ENCODE data around the gene GMDS.

The GMDS gene

DNA sequence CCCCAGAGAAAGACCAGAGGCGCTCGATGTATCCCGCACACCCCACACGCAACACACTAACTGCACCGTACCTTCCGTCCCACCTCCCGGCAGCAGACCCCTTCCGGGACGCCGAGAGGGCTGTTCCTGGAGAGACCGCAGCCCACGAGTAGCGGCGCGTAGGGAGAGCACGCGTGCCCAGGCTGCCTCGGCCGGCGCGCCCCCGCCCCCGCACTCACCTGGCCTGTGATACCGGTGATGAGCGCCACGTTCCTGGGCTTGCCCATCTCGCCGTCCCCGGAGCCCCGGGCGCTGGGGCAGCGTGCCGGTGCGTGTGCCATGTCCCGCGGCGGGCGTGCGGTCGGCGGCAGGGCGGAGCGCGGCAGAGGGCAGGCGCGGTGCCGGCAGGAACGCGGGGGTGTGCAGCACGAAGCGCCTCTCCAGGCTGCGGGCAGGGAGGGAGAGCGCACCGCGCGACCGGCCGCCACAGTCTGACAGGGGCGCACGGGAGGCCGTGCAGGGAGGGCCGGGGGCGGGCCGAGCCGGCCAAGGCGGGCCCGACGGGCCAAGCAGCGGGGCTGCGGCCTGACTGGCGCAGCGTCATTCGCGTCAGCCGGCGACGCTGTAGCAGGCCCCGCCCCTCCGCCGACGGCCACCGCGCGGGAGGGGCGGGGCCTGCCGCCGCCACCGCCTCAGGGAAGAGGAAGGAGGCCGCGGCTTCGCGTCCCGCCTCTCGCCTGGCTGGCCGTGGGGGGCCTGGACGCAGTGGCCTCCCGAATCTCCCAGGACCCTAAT is at the start of gene GMDS:
GMDS (minus strand) TSS at position 503 of the 774 bp plus-strand sequence.
- peak; percentile 85 to 88 for DNase-seq

DNA sequence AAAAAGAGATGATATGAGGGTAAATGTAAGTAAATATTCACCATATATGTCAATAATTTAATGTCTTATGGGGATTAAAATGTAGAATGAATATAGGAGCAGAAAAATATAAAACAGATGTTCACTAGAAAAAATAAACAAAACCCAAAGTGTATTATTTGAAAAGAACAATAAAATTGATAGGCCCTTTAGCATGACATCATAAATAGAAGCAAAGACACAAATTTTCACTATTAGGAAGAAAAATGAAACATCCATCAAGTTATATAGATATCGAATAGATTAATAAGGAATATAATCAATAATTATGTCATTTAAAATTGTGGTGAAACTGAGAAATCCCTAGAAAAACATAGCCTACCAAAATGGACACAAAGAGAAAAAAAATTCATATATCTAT is 40.1 kb upstream of the GMDS start:
- DNase-seq = no peak

DNA sequence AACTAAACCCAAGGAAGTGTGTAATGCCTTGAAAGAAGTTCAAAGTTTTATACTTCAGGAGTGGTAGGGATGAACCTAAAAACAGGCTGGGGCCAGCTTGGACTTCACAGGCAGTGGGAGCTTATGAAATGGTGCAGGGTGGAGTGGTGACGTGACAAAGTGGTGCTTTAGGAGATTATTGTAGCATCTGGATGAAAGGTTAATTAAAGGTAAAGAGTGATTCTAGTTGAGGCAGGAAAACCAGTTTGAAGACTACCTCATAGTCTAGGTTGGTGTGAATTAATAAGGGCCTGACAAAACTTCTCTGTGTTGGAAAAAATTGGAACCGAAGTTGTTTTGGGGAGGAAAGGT is 30.5 kb upstream of the GMDS start:
- no peak for DNase-seq

DNA sequence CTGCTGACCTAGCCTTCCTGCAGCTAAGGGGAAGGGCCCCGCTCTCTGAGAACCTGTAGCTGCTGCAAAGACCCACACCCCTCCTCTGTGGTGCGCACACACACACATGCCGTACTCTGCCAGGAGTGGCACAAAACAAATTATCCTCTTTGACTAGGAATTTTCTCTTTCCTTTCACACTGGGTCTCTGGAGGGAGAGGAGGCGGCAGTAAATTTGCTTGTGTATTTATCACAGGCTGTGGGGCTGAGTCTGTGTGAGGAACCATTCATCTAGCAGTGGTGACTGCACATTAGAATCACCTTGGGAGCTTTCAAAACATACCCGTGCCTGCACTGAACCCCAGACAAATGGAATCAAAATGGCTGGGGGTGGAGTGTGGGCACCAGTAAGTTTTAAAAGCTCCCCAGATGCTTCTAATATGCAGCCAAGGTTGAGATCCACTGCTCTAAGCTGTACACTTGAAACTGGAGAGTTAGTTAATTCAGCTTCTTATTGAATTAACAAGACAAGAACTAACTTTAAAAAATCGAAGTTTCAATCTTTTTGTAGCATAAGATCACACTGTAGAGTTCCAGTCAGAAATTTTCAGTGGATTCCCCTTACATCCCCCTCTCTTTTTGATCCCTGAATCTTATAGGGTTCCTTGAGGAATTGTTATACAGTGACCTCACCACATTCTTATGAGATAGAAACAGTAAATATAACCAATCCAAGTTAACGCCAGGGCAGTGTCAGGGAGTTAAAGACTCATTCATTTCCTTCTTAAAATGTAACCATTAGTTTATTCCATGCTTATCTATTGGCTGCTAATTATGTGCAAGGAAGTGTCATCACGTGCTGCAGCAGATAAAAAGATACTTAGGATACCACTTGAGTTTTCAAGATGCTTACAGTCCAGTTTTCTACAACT is 29.8 kb upstream of the GMDS start:
- no peak for DNase-seq

DNA sequence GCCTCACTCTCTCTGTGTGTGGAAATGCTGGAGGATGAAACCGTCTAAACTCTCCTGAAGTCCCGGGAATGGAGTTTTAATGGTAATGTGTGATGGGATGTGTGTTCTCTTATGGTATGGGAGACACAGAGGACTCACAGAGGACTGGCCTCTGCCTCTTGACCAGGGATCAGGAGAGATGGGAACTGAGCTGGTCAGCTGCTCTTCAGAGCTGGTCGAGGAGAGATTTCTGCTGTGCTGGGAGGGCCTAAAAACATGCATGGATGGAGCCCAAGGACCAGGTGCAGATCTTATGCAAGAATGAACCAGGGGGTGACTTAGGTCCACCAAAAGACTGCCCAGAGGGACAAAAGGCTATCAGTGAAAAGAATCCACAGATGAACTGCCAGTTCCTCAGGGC is 27.3 kb upstream of the GMDS start:
- no peak for DNase-seq

DNA sequence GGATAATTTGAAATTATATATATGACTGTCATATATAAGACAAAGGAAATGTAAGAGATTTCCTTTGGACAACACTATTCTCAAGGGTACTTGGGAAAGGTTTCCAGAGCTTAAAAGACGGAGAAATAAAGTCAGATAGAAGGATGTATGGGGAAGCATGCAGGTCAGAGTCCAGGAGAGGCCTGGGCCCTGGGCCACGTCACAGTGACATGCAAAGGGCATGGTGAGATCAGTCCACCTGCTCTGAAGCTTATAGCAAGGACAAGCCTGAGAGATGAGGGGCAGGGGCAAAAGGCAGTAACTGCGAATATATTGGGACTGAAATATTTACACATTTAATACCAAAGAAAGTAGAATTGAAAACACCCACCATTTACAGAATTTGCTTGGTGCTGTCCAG is 24.6 kb upstream of the GMDS start:
- no peak for DNase-seq

DNA sequence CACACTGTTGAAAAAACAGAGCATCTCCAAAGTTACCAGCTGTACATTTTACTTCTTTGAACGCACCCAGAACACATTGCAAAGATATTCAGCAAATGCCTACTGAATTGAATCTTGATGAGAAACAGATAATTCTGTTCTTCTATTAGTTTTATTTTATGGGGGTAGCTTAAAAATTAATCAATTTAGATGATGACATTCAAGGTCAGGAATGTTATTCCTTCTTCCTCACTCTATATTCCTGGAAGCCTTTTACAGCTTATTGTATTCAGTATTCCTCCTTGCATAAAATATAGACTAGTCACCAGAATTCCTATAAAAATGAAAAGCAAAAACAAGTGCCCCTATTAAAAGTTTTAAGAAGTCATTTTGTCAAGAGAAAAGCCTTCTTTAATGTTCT is 21.4 kb upstream of the GMDS start:
- DNase-seq = no peak

DNA sequence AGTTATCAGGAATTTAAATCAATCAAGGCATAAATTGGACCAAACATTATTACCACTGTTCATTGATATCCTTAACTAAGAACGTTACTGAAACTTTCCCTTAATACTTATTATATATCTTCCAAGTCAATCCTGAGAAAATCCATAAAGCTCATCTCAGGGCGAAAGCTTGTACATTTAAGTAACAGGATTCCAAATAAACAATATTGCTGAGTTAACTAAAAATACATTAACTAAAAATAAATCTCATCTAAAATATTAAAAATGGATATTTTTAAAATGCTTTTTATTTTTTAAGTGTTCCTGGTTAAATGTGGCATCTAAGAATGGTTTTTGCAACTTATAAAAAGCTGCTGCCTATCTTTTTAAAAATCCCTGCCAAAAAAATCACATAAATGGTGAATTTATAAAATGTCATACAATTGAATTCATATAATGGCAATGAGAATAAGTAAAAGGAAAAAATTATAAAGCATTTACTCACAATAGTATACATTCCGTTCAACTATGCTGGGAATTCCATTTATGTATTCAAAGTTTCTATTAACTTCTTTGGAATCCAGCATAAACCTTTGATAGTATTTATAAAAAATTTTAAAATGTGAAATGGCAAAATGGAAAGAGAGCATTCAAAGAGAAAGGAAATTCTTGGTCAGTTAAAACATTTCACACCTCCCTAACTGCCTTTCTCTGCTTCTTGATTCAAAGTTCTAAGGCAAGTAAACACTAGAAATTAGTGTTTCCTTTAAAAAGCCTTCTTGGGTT is 20.8 kb upstream of the GMDS start:
- no peak for DNase-seq

DNA sequence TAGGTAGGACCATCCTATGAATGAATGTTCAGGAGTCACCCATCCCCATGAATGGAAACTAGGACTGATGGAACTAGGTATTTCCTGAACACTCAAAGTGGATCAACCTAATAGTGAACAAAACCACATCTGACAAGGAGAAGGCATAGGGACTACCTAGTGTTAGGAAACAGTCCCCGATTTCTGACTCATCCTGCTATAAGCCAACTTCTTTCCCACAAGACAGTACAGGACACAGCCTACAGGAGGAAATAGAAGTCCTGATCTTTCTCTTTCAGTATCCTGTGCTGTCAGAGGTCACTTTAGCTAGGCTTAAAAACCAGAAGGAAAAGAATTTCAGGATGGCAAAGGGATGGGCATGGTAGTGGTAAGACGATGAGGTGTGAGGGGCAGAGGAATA is 19.5 kb upstream of the GMDS start:
- DNase-seq = no peak

DNA sequence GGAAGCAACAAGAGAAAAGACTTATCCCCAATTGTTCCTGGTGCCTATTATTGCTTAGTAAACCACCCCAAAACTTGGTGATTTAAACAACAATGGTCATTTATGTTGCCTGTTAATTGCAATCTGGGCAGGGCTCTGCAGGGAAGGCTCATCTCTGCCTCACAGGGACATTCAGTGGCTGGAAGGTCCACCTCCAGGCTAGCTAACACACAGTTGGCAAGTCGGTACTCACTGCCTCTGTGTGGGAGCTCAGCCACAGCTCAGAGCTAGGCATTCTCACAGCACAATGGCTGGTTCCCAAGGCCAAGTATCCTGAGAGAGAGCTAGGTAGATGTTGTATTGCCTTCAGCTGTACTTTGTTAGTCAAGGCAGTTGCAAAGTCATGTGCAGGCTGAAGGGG is 18.5 kb upstream of the GMDS start:
- DNase-seq = no peak

DNA sequence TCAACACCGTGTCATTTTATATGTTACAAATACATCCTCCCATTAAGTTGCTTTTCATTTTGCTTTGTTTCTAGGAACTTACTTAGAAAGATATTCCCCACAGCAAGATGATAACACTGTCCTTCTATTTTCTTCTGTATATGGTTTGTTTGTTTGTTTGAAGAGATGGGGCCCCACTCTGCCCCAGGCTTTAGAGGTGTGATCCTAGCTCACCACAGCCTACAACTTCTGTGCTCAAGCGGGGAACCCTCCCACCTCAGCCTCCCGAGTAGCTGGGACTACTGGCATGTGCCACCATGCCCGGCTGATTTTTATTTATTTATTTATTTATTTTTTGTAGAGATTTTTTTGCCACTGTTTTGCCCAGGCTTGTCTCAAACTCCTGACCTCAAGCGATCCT is 14.2 kb upstream of the GMDS start:
- no peak for DNase-seq

DNA sequence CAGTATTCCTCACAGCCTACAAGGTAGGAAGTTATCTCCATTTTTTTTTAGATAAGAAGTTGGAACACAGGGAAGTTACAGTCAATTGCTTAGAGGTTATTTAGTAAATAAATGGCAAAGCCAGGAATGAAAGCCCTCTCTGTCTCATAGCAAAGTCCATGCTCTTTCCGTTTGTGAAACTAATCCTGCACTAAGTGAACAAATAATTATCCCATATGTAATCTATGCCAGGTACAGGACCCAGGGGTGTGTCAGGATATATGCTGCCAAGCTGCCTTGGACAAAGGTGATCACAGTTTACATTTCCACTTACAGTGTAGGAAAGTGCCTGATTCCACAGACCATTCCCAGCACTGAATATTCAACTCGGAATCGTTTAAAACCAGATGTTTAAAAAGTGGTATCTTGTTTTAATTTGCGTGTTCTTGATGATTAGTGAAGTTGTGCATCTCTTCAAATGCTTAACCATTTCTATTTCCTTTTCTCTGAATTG is 13.6 kb upstream of the GMDS start:
- DNase-seq = no peak

DNA sequence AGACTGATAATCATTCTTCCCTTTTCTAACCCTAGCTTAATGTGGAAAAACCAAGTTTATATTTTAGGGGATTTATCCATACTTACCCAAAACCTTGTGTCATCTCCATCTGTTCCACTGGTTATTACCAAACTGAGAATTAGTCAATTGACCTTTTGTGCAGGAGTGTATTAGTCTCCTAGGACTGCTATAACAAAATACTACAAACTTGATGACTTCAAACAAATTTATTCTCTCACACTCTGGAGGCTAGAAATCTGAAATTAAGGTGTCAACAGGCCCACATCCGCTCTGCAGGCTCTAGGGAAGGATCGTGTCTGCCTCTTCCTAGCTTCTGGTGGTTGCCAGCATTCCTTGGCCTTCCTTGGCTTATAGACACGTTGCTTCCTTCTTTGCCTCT is 12.7 kb upstream of the GMDS start:
- DNase-seq = no peak

DNA sequence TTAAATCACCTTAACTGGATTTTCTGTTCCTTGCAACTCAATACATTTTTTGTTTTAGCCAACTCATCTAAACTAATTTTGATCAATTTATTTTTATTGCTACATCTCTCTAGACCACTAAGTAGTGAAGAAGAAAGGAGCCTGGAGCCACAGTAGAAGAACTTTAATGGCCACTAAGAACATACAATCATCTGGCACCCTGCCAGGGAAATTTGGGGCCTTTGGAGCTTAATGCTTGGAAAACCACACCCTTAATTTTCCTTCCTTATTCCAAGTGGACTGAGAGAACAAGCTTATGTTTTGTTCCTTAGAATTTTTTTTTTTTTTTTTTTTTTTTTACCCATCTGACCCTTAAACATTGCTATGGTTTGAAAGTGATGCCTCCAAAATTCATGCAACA is 12.0 kb upstream of the GMDS start:
- no peak for DNase-seq

DNA sequence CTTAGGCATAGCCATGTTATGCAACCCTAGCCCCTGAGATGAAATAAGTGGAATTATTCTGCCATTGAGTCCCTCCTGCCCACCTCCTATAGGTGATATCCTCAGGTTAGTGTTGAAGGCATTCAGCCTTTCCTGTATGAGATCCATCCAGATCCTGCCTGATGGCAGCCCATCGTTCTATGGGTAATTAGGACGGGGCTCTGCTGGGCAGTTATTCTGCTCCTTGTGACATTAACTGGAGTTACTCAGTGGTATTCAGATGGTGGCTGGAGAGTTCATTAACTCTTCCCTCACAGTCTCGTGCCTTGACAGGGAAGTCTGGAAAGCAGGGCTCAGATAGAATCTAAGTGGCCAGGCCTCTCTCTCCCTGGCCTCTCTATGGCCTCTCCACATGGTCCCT is 9.3 kb upstream of the GMDS start:
- DNase-seq = no peak

DNA sequence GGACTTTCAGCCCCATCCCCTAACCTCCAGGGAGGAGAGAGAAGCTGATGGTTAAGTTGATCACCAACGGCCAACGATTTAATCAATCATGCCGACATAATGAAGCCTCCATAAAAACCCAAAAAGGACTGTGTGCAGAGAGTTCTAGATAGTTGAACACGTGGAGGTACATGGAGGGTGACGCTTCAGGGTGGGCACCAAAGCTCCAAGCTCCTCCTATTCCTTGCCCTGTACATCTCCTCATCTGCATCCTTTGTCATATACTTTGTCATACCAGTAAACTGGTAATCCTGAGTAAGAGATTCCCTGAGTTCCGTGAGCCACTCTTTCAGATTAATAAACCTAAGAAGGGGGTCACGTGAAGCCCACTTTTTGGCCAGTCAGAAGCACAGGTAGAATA is 3.7 kb upstream of the GMDS start:
- no peak for DNase-seq

DNA sequence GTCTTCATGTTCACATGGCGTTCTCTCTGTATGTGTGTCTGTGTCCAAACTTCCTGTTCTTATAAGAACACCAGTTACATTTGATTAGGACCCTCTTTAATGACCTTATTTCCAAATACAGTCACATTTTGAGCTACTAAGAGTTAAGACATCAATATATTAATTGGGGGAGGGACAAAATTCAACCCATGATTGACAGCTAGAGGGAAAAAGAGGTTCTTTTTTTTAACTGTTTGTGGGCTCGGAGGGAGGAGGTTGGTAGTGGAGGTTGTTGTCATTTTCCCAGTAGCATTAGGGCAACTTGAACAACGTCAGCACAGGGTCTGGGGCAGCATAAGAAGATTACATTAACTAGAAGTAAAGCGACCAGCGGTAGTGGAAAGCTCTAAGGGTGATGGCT is 2.3 kb upstream of the GMDS start:
- no peak for DNase-seq

DNA sequence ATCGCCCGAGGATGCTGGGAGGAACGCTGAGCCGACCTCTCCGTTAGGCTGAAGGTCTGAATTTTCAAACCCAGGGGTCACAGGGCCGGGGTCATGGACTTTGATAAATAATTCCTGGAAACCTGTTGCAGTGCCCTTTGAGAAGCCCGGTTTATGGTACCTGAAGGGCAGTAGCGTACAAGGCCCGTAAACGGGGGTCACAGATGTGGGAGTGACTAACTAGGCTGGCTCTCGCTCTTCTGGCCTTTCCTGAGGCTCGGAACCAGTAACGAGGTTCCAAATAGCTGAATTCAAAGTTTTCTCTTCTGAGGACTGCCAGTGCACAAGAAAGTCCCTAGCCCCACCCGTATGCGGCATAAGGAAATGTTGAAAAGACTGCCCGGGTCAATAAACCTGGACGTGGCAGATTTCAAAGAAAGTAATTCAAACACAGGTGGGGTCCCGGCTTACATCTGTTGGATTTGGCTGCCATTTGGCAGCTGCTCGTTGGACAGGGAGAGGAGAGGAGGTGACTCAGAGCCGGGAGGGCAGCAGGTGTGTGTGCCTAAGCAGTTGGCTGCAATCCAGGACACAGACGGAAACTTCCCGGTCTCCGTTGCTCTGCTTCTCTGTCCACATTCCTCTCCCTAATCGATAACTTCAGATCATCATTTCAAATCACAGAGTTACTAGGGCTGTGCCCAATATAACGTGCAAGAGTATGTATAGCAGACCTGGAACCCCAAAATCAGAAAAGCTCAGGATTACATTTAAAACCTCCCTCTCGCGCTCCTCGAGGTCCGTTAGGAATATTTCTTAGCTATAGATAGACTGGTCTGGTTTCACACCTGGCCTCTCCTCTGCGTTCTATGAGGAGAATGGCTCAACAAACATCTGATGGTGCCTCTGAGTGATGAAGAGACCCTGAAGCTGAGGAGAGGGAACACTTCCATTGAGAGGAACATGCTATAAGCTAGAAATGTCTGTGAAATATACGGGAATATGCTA is 765 bp upstream of the GMDS start:
- DNase-seq = peak; percentile 36 to 46

DNA sequence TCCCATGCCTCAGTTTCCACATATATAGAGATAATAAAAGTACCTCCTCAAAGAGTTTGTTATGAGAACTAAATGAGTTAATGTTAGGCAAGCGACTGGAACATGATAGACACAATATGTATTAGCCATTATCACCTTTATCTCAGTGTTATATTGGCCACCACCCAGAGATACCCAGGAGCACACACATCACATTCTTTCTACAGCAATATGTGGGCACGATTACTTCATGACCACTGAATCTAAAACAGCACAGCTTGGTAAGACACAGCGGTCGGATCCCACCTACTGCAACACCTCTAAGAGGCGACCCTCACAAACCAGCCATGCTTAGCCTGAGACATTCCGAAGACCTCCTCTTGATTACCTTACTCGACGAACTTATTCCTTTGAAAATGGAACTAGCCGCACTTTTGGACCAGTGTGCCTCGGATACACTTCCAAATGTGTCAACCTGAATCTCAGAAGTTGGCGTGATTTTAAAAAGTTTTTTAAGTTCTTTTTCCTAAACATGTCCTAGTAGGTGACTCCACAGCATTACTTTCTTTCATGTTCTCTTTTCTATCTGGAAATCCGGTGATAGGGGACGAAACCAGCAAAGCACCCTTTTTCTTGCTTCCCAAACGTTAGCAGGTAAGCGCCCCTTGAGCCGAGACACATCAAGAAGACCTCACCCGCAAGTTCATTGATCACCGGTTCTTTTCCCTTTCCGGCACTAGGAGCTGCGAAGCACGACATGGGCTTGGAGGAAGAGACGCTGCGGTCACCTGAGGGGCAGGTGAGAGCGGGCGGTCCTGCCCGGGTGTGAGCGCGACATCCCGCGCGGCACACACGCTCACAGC is 923 bp downstream of the GMDS start:
- no peak for DNase-seq

DNA sequence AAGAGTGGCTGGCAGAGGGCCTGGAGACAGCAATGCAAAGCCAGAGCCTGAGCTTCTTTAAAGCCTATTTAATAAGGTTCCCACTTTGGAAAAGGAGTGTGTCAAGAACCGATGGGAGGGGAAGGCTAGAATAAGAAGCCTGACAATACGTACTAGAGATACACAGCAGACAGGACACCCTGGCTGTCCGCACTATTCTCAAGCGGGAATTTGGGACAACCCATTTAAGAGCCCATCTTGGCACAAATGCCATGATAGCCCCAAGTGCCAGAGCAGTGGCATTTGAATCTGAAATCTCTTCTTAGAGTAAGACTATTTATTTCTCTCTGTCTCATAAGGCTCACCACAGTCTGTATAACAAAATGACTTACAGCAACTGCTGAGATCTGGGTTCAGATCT is 3.1 kb downstream of the GMDS start:
- no peak for DNase-seq

DNA sequence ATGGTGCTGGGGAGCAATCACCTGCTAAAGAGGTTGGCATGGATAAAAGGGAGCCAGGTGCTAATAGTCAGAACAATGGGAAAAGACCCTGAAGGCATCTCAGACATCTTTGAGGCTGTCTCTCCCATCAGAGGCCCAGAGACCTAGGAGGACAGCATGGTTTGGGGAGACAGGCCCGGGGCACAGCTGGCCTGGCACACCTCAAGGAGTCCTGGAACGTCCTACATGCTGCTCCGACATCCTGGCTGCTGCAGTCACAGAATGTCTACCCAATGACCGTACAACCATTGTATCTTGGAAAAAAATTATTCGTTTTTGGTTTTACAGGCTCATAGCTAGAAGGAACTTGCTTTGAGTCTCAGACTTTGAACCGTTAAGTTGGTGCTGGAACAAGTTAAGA is 4.4 kb downstream of the GMDS start:
- DNase-seq = no peak

Measured in CD4-positive, alpha-beta T cell treated with Interferon alpha-2 for 1 hour (primary cell).